ENCODE data around the gene MYOG.

The MYOG gene

GRCh38 chr1:203045821-203046594, 39.8 kb downstream of the MYOG start:
- DNase-seq: no peak

GRCh38 chr1:203045336-203045735, 40.5 kb downstream of the MYOG start:
- no peak for DNase-seq

- no peak for DNase-seq
Measured at GRCh38 chr1:203044546-203045250, 41.1 kb downstream of the MYOG start.

- no peak for DNase-seq
Measured at GRCh38 chr1:203043830-203044545, 41.8 kb downstream of the MYOG start.

- no peak for DNase-seq
Measured at GRCh38 chr1:203041351-203041932, 44.4 kb downstream of the MYOG start.

GRCh38 chr1:203040513-203041275, 45.1 kb downstream of the MYOG start:
- no peak for DNase-seq

GRCh38 chr1:203039609-203040512, 46.0 kb downstream of the MYOG start:
- no peak for DNase-seq

- DNase-seq: peak; percentile 34
Measured at GRCh38 chr1:203038891-203039608, 46.8 kb downstream of the MYOG start.

GRCh38 chr1:203038217-203038741, 47.5 kb downstream of the MYOG start:
- peak; percentile 83 for DNase-seq

GRCh38 chr1:203037509-203038190, 48.2 kb downstream of the MYOG start:
- DNase-seq: no peak

GRCh38 chr1:203036537-203036936, 49.3 kb downstream of the MYOG start:
- DNase-seq: no peak

GRCh38 chr1:203036135-203036534, 49.7 kb downstream of the MYOG start:
- no peak for DNase-seq

GRCh38 chr1:203035111-203036000, 50.5 kb downstream of the MYOG start:
- no peak for DNase-seq

GRCh38 chr1:203034422-203035110, 51.2 kb downstream of the MYOG start:
- DNase-seq: no peak

- no peak for DNase-seq
Measured at GRCh38 chr1:203033917-203034316, 51.9 kb downstream of the MYOG start.

GRCh38 chr1:203033287-203033686, 52.5 kb downstream of the MYOG start:
- no peak for DNase-seq
